Ishikawa (cell line): Measurements from ENCODE around the gene SULT2A1.

Source experiments
- CEBPB ChIP-seq: IDR thresholded peaks from 2 replicates; pipeline ENCODE4 v1.6.1; 2012
- CREB1 ChIP-seq: IDR thresholded peaks from 2 replicates; pipeline ENCODE4 v1.6.1; 2012; ENCODE audit warnings: low read depth
- EGR1 ChIP-seq: IDR thresholded peaks from 2 replicates; pipeline ENCODE4 v1.6.1; 2012
- EP300 ChIP-seq: IDR thresholded peaks from 2 replicates; pipeline ENCODE4 v1.6.1; 2012; ENCODE audit warnings: borderline replicate concordance
- FOXM1 ChIP-seq: IDR thresholded peaks from 2 replicates; pipeline ENCODE4 v1.6.1; 2012; ENCODE audit warnings: low read depth, borderline replicate concordance
- NFIC ChIP-seq: IDR thresholded peaks from 2 replicates; pipeline ENCODE4 v1.6.1; 2012
- RAD21 ChIP-seq: IDR thresholded peaks from 2 replicates; pipeline ENCODE4 v1.6.1; 2012; ENCODE audit warnings: low read depth
- TAF1 ChIP-seq: IDR thresholded peaks from 2 replicates; pipeline ENCODE4 v1.6.1; 2012; ENCODE audit warnings: low read depth, mild to moderate bottlenecking
- TCF12 ChIP-seq: IDR thresholded peaks from 2 replicates; pipeline ENCODE4 v1.6.1; 2012; ENCODE audit warnings: low read depth
- TEAD4 ChIP-seq: IDR thresholded peaks from 2 replicates; pipeline ENCODE4 v1.6.1; 2012
- USF1 ChIP-seq: IDR thresholded peaks from 2 replicates; pipeline ENCODE4 v1.6.1; 2012
- YY1 ChIP-seq: IDR thresholded peaks from 2 replicates; pipeline ENCODE4 v1.6.1; 2012; ENCODE audit warnings: low read depth
- ZBTB7A ChIP-seq: IDR thresholded peaks from 2 replicates; pipeline ENCODE4 v1.6.1; 2012; ENCODE audit warnings: low read depth
- TF ChIP-seq, protein P1 (sequence below): IDR thresholded peaks from 2 replicates; pipeline ENCODE4 v1.6.1; 2012
- TF ChIP-seq, protein P2 (sequence below): IDR thresholded peaks from 2 replicates; pipeline ENCODE4 v1.6.1; 2012; ENCODE audit warnings: low read depth, mild to moderate bottlenecking

SULT2A1 gene

GRCh38 chr19:47848823-47849473 lies 37.2 kb downstream of the SULT2A1 start:
- TF ChIP-seq YY1: no peak
- no peak for TF ChIP-seq NFIC
- no peak for TF ChIP-seq EP300
- TF ChIP-seq CEBPB: no peak
- no peak for TF ChIP-seq ZBTB7A
- TF ChIP-seq TAF1: no peak
- no peak for TF ChIP-seq TCF12
- TF ChIP-seq, protein P1, sequence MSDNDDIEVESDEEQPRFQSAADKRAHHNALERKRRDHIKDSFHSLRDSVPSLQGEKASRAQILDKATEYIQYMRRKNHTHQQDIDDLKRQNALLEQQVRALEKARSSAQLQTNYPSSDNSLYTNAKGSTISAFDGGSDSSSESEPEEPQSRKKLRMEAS: no peak
- no peak for TF ChIP-seq USF1

GRCh38 chr19:47848425-47848822 lies 37.7 kb downstream of the SULT2A1 start:
- no peak for TF ChIP-seq EP300

DNA sequence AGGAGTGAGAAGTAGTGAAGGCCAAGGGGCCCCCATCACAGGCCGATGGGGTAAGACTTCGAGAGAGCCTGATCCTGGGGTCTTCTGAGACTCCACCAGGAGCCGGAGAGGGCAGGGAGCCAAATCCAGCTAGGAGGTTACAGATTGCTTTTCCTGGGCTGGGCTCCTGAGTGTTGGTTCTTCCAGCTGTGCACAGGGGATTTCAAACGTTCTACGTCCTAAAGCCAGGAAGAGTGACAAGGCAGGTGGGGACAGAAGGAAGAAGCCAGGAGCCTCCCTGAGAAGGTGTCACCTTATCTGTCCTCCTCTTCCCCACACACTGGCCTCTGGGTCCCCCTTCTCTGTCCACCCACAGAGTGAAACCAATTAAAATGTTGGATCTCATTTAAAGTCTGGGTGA lies 43.2 kb downstream of the SULT2A1 start:
- TF ChIP-seq FOXM1 (no peak), RAD21 (no peak), CREB1 (no peak), YY1 (no peak), NFIC (no peak), TEAD4 (no peak), EP300 (no peak)

DNA sequence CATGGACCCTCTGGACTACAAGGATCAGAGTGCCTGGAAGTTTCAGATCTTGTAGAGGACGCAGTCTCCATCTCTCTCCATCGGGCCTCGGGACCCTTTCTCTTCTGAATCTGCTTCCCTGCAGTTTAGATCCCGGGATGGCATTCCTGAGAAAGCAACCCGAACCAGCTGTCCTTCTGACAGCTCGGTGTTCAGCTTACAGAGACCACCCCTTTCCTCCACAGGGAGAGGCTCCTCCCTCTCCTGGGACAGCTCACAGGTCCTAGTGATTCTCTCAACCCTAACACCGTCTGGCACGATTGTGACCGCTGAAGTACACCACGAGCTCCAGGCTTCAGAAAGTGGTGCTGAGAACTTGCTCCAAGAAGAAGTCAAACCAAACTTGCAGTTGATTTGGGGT lies 46.2 kb downstream of the SULT2A1 start:
- TF ChIP-seq CREB1 (no peak), EP300 (no peak), TEAD4 (no peak), TAF1 (no peak), ZBTB7A (no peak)
- TF ChIP-seq, protein P1: no peak

DNA sequence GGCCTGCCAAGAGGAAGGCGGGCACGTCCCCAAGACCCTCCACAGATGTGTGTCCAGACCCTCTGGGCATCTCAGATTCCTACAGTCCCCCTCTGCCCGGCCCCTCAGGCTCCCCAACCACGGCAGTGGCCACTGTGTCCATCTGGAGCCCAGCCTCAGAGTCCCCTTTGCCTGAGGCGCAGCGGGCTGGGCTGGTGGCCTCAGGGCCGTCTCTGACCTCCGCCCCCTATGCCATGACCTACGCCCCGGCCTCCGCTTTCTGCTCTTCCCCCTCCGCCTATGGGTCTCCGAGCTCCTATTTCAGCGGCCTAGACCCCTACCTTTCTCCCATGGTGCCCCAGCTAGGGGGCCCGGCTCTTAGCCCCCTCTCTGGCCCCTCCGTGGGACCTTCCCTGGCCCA lies 46.7 kb downstream of the SULT2A1 start:
- no peak for TF ChIP-seq ZBTB7A
- no peak for TF ChIP-seq TEAD4
- TF ChIP-seq, protein P1: no peak
- TF ChIP-seq, protein P2, sequence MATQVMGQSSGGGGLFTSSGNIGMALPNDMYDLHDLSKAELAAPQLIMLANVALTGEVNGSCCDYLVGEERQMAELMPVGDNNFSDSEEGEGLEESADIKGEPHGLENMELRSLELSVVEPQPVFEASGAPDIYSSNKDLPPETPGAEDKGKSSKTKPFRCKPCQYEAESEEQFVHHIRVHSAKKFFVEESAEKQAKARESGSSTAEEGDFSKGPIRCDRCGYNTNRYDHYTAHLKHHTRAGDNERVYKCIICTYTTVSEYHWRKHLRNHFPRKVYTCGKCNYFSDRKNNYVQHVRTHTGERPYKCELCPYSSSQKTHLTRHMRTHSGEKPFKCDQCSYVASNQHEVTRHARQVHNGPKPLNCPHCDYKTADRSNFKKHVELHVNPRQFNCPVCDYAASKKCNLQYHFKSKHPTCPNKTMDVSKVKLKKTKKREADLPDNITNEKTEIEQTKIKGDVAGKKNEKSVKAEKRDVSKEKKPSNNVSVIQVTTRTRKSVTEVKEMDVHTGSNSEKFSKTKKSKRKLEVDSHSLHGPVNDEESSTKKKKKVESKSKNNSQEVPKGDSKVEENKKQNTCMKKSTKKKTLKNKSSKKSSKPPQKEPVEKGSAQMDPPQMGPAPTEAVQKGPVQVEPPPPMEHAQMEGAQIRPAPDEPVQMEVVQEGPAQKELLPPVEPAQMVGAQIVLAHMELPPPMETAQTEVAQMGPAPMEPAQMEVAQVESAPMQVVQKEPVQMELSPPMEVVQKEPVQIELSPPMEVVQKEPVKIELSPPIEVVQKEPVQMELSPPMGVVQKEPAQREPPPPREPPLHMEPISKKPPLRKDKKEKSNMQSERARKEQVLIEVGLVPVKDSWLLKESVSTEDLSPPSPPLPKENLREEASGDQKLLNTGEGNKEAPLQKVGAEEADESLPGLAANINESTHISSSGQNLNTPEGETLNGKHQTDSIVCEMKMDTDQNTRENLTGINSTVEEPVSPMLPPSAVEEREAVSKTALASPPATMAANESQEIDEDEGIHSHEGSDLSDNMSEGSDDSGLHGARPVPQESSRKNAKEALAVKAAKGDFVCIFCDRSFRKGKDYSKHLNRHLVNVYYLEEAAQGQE: no peak
- no peak for TF ChIP-seq TCF12
- TF ChIP-seq YY1: no peak
- no peak for TF ChIP-seq USF1
- no peak for TF ChIP-seq CEBPB
- TF ChIP-seq EP300: no peak
- TF ChIP-seq EGR1: no peak
- no peak for TF ChIP-seq RAD21
- no peak for TF ChIP-seq CREB1
- no peak for TF ChIP-seq TAF1
- TF ChIP-seq NFIC: no peak
- TF ChIP-seq FOXM1: no peak

- TF ChIP-seq FOXM1 (no peak), EP300 (no peak), TCF12 (no peak), CREB1 (no peak), NFIC (no peak), TEAD4 (no peak), CEBPB (no peak), EGR1 (no peak), TAF1 (no peak)
- TF ChIP-seq, protein P2: no peak
These were observed 50.1 kb downstream of the SULT2A1 start for GRCh38 chr19:47836038-47836437.

- TF ChIP-seq YY1 (no peak), TEAD4 (no peak)
These were observed 53.4 kb downstream of the SULT2A1 start for GRCh38 chr19:47832723-47833122.
